CD4-positive, alpha-beta T cell treated with Interleukin-15 for 4 hours (primary cell): ENCODE results near the gene BLCAP.
"Not testable (repeated sequence)": the region's sequence is repeated elsewhere in the genome, so short reads cannot be mapped to it uniquely, and the experiment has no call there.

Experiments
- DNase-seq: peaks from one replicate; pipeline ENCODE4 v3.0.0-alpha.2; 2020; ENCODE audit warnings: low spot score

The BLCAP gene

GRCh38 chr20:37479925-37480691 lies 47.6 kb downstream of the BLCAP start:
- no peak for DNase-seq

DNA sequence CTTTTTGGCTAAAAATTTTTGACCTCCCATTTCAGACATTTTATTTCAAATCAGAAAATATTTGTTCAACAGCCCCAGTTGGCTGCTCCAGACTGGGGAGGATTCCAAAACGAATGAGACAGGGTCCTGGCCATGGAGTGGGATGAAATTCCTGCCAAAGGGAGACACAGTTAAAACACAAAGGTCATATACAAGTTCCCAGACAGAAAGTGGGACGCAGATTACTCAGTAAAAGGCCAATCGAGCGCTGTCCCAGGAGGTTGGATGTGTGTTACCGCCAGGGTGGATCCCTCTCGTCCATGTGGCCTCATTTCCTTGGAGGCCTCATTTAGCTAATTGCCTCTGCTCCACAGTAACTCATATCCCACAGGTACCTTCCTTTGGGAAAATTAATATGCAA lies 48.4 kb downstream of the BLCAP start:
- DNase-seq: no peak

GRCh38 chr20:37477041-37477440 lies 50.6 kb downstream of the BLCAP start:
- DNase-seq: no peak

- no peak for DNase-seq
Observed at GRCh38 chr20:37475252-37475651, 52.4 kb downstream of the BLCAP start.

GRCh38 chr20:37474386-37474785 lies 53.3 kb downstream of the BLCAP start:
- no peak for DNase-seq

GRCh38 chr20:37473249-37474000 lies 54.3 kb downstream of the BLCAP start:
- no peak for DNase-seq

- not testable (repeated sequence) for DNase-seq
Observed at GRCh38 chr20:37472435-37472834, 55.2 kb downstream of the BLCAP start.

DNA sequence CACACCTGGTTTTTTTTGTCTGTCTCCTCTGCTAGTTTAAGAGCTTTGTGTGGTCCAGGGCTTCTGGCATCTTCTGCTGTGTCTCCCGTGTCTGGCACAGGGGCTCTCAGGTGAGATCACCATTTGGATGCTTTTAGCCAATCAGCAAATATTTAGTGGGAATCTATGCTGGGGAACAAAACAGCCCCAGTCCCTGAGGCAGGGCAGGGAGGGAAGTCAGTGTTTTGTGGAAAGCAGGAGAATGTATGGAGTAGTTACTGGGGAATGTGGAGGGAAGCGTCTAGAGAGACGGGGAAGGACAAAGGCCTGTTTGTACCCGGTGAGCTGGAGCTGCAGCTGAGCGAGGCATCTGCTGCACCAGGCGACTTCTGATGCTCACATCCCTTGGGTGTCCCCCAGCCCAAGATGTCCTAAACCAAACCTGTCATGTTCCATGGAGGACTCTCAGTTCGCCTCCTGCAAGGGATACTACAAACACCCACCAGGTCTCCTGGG lies 55.9 kb downstream of the BLCAP start:
- no peak for DNase-seq

- not testable (repeated sequence) for DNase-seq
Observed at GRCh38 chr20:37470190-37470589, 57.5 kb downstream of the BLCAP start.

- DNase-seq: no peak
Observed at GRCh38 chr20:37469531-37469930, 58.1 kb downstream of the BLCAP start.

DNA sequence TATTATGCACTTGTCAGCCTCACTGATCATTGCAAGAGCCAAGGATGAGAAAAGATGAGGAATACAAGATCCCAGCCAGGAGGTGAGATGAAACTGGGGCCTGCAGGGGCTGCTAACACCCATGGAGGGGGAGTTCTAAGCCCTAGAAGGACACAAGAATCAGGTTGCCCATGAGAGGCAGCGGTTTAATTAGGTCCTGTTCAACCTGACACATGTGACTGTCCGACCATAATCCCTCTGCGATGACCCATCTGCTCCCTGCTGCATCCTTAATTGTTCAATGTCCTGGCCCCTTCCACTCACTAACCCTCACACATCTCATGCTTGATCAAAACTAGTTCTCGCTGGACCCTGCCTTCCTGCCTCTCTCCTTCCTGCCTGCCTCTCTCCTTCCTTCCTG lies 58.8 kb downstream of the BLCAP start:
- no peak for DNase-seq
